Measurements from ENCODE around the gene ADAMTS9. TPM values are rescaled to one million over a fixed set of nuclear protein-coding genes. Genes with fewer than 3 reads are reported as not detected.

Gene ADAMTS9
- total RNA-seq, 6 donors from 2014 or later: 12.3 to 54.9 (median 26.6) TPM

- Histone ChIP-seq H3K27ac (no peak overlapping the region), H3K27me3 (no peaks in the 10 kb centered on the region), H3K4me1 (peaks cover 0 to 5% (median 0%) of the 10 kb centered on the region in 4 donors), H3K4me3 (no peak overlapping the region), H3K9me3 (no peaks in the 10 kb centered on the region), H3K36me3 (peaks cover 0 to 52% (median 3%) of the 10 kb centered on the region in 4 donors)
- ATAC-seq (ENCODE audit: low FRiP score in 2 of 2) (no peak), DNase-seq (no peak)
- TF ChIP-seq POLR2AphosphoS5 (IDR thresholded peaks at IDR 0.05) (no peak), POLR2A (IDR thresholded peaks at IDR 0.05) (no peak), EP300 (IDR thresholded peaks at IDR 0.05) (no peak)
- TF ChIP-seq, protein P1, sequence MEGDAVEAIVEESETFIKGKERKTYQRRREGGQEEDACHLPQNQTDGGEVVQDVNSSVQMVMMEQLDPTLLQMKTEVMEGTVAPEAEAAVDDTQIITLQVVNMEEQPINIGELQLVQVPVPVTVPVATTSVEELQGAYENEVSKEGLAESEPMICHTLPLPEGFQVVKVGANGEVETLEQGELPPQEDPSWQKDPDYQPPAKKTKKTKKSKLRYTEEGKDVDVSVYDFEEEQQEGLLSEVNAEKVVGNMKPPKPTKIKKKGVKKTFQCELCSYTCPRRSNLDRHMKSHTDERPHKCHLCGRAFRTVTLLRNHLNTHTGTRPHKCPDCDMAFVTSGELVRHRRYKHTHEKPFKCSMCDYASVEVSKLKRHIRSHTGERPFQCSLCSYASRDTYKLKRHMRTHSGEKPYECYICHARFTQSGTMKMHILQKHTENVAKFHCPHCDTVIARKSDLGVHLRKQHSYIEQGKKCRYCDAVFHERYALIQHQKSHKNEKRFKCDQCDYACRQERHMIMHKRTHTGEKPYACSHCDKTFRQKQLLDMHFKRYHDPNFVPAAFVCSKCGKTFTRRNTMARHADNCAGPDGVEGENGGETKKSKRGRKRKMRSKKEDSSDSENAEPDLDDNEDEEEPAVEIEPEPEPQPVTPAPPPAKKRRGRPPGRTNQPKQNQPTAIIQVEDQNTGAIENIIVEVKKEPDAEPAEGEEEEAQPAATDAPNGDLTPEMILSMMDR (IDR thresholded peaks at IDR 0.05): no peak
- WGBS, 2 donors: 65 to 73% methylated on average over 2 of the region's 2 CpGs
These were observed 11.0 kb downstream of the ADAMTS9 start for GRCh38 chr3:64676831-64677230.

GRCh38 chr3:64675687-64676247, 12.0 kb downstream of the ADAMTS9 start:
- WGBS, 2 donors: 83 to 94% methylated on average over 1 of the region's 1 CpG
- ATAC-seq (ENCODE audit: low FRiP score in 2 of 2) (no peak), DNase-seq (no peak)
- TF ChIP-seq EP300 (IDR thresholded peaks at IDR 0.05) (no peak), POLR2AphosphoS5 (IDR thresholded peaks at IDR 0.05) (no peak), POLR2A (IDR thresholded peaks at IDR 0.05) (no peak)
- TF ChIP-seq, protein P1 (IDR thresholded peaks at IDR 0.05): no peak
- Histone ChIP-seq H3K27me3 (no peaks in the 10 kb centered on the region), H3K4me1 (peaks cover 0 to 5% (median 0%) of the 10 kb centered on the region in 4 donors), H3K27ac (no peak overlapping the region), H3K4me3 (no peak overlapping the region), H3K36me3 (peaks cover 0 to 41% (median 3%) of the 10 kb centered on the region in 4 donors), H3K9me3 (no peaks in the 10 kb centered on the region)

- DNase-seq: no peak
- H3K4me3 ChIP-seq: no peak overlapping the region
- TF ChIP-seq, protein P1 (IDR thresholded peaks at IDR 0.05): no peak
- TF ChIP-seq EP300 (IDR thresholded peaks at IDR 0.05) (no peak), POLR2A (IDR thresholded peaks at IDR 0.05) (no peak), POLR2AphosphoS5 (IDR thresholded peaks at IDR 0.05) (no peak)
- H3K9me3 ChIP-seq: no peaks in the 10 kb centered on the region
- H3K27me3 ChIP-seq: no peaks in the 10 kb centered on the region
- H3K36me3 ChIP-seq: peaks cover 0 to 30% (median 0%) of the 10 kb centered on the region in 4 donors
- 81 to 94% methylated on average over 4 of the region's 4 CpGs for WGBS, 2 donors
- H3K27ac ChIP-seq: peak overlapping the region in 1 of 4 donors; percentile 16
- peaks cover 0 to 5% (median 0%) of the 10 kb centered on the region in 4 donors for H3K4me1 ChIP-seq
- ATAC-seq (ENCODE audit: low FRiP score in 2 of 2): no peak
These were observed 13.2 kb downstream of the ADAMTS9 start for GRCh38 chr3:64674591-64675076.

GRCh38 chr3:64673159-64673715, 14.6 kb downstream of the ADAMTS9 start:
- Histone ChIP-seq H3K27ac (no peak overlapping the region), H3K4me1 (peaks cover 0 to 5% (median 0%) of the 10 kb centered on the region in 4 donors), H3K27me3 (no peaks in the 10 kb centered on the region), H3K9me3 (no peaks in the 10 kb centered on the region), H3K4me3 (no peak overlapping the region), H3K36me3 (peaks cover 0 to 25% (median 0%) of the 10 kb centered on the region in 4 donors)
- TF ChIP-seq POLR2A (IDR thresholded peaks at IDR 0.05) (no peak), EP300 (IDR thresholded peaks at IDR 0.05) (no peak), POLR2AphosphoS5 (IDR thresholded peaks at IDR 0.05) (no peak)
- TF ChIP-seq, protein P1 (IDR thresholded peaks at IDR 0.05): no peak
- 90 to 93% methylated on average over 7 of the region's 7 CpGs for WGBS, 2 donors
- DNase-seq (no peak), ATAC-seq (ENCODE audit: low FRiP score in 2 of 2) (no peak)

All from upper lobe of left lung (tissue), 6 donors.